HG03139 (cell line): ENCODE results near the gene FGF18.

Experiments used
- ATAC-seq: cut with Tn5 transposase; IDR thresholded peaks from one replicate; pipeline ENCODE4 v1.9.1; 2021; ENCODE audit not compliant: unreplicated experiment

FGF18 gene

GRCh38 chr5:171436804-171437285 is 17.4 kb downstream of the FGF18 start:
- no peak for ATAC-seq

GRCh38 chr5:171437286-171437821 is 17.9 kb downstream of the FGF18 start:
- no peak for ATAC-seq

GRCh38 chr5:171438738-171439137 is 19.3 kb downstream of the FGF18 start:
- ATAC-seq: no peak

- no peak for ATAC-seq
These were observed 21.9 kb downstream of the FGF18 start for GRCh38 chr5:171441246-171441791.

GRCh38 chr5:171442287-171443042 is 23.0 kb downstream of the FGF18 start:
- ATAC-seq: no peak

- no peak for ATAC-seq
These were observed 25.1 kb downstream of the FGF18 start for GRCh38 chr5:171444582-171444981.

GRCh38 chr5:171445644-171446516 is 26.4 kb downstream of the FGF18 start:
- no peak for ATAC-seq

GRCh38 chr5:171447226-171447625 is 27.8 kb downstream of the FGF18 start:
- no peak for ATAC-seq

- ATAC-seq: no peak
These were observed 30.0 kb downstream of the FGF18 start for GRCh38 chr5:171449426-171449825.

- no peak for ATAC-seq
These were observed 31.2 kb downstream of the FGF18 start for GRCh38 chr5:171450423-171451331.

GRCh38 chr5:171451421-171451820 is 32.0 kb downstream of the FGF18 start:
- ATAC-seq: no peak

GRCh38 chr5:171453056-171453725 is 33.7 kb downstream of the FGF18 start:
- no peak for ATAC-seq

- no peak for ATAC-seq
These were observed 34.5 kb downstream of the FGF18 start for GRCh38 chr5:171453988-171454387.

GRCh38 chr5:171454549-171454948 is 35.1 kb downstream of the FGF18 start:
- no peak for ATAC-seq

GRCh38 chr5:171455522-171455921 is 36.1 kb downstream of the FGF18 start:
- ATAC-seq: no peak

- no peak for ATAC-seq
These were observed 37.9 kb downstream of the FGF18 start for GRCh38 chr5:171457208-171457981.

- no peak for ATAC-seq
These were observed 40.4 kb downstream of the FGF18 start for GRCh38 chr5:171459839-171460238.

- ATAC-seq: no peak
These were observed 42.9 kb downstream of the FGF18 start for GRCh38 chr5:171462136-171462927.
